NCI-H510A treated with DMSO at 0.1 percent for 48 hours (cell line): ENCODE measurements around the gene GSG1L.

Experiments used
- DNase-seq: peaks from one replicate; lab custom pipeline; 2025; lab: John Stamatoyannopoulos, UW

GSG1L gene

GRCh38 chr16:27790546-27791403, 272.7 kb downstream of the GSG1L start:
- DNase-seq = no peak

- no peak for DNase-seq
Observed at GRCh38 chr16:27789595-27790241, 273.8 kb downstream of the GSG1L start.

- no peak for DNase-seq
Observed at GRCh38 chr16:27789150-27789549, 274.4 kb downstream of the GSG1L start.

GRCh38 chr16:27787665-27788064, 275.8 kb downstream of the GSG1L start:
- DNase-seq = no peak

GRCh38 chr16:27786923-27787625, 276.4 kb downstream of the GSG1L start:
- no peak for DNase-seq

GRCh38 chr16:27786221-27786922, 277.1 kb downstream of the GSG1L start:
- DNase-seq = no peak

GRCh38 chr16:27785307-27785678, 278.2 kb downstream of the GSG1L start:
- DNase-seq = no peak

GRCh38 chr16:27784351-27785306, 278.9 kb downstream of the GSG1L start:
- DNase-seq = no peak

- DNase-seq = no peak
Observed at GRCh38 chr16:27781981-27782880, 281.3 kb downstream of the GSG1L start.

GRCh38 chr16:27781195-27781524, 282.4 kb downstream of the GSG1L start:
- DNase-seq = no peak

GRCh38 chr16:27780468-27781194, 282.9 kb downstream of the GSG1L start:
- DNase-seq = no peak

- DNase-seq = no peak
Observed at GRCh38 chr16:27779641-27780164, 283.8 kb downstream of the GSG1L start.

GRCh38 chr16:27778926-27779570, 284.5 kb downstream of the GSG1L start:
- no peak for DNase-seq

GRCh38 chr16:27778171-27778925, 285.2 kb downstream of the GSG1L start:
- no peak for DNase-seq

- DNase-seq = no peak
Observed at GRCh38 chr16:27777527-27777926, 286.0 kb downstream of the GSG1L start.

- DNase-seq = no peak
Observed at GRCh38 chr16:27776556-27777225, 286.8 kb downstream of the GSG1L start.

GRCh38 chr16:27775254-27775653, 288.3 kb downstream of the GSG1L start:
- DNase-seq = no peak
